SU-DHL-6 (cell line): ENCODE results near the gene GSTO1.

Experiments used
- H2AFZ ChIP-seq: fragments of 200-600 bp; sonication (generic); 2 replicates; pipeline ENCODE4 v1.6.1; 2014; ENCODE audit warnings: low read depth, mild to moderate bottlenecking, moderate library complexity, mixed read lengths, antibody characterized with exemption, low read length; ENCODE audit not compliant: severe bottlenecking
- H3F3A ChIP-seq: fragments of 200-600 bp; shearing (Covaris generic); 2 replicates; pipeline ENCODE4 v1.6.0; 2016; ENCODE audit warnings: antibody characterized with exemption, mild to moderate bottlenecking; ENCODE audit not compliant: insufficient read depth
- H3K27ac ChIP-seq: fragments of 200-600 bp; sonication (generic); 2 replicates; pipeline ENCODE4 v1.5.1; 2016; ENCODE audit warnings: low read depth, mild to moderate bottlenecking, low read length, moderate library complexity, mixed read lengths
- H3K27me3 ChIP-seq: fragments of 200-600 bp; sonication (generic), shearing (Covaris generic); 2 replicates; pipeline ENCODE4 v1.6.0; 2014; ENCODE audit warnings: mild to moderate bottlenecking, low read length
- H3K36me3 ChIP-seq: fragments of 200-600 bp; sonication (generic); 2 replicates; pipeline ENCODE4 v1.6.1; 2014; ENCODE audit warnings: mild to moderate bottlenecking, low read length, mixed read lengths
- H3K4me2 ChIP-seq: fragments of 300-600, 200-600 bp; shearing (Covaris generic), sonication (generic); 2 replicates; pipeline ENCODE4 v1.6.0; 2014; ENCODE audit warnings: low read length, low read depth, mild to moderate bottlenecking; ENCODE audit not compliant: poor library complexity, severe bottlenecking
- H3K4me3 ChIP-seq: fragments of 200-600 bp; sonication (generic); 2 replicates; pipeline ENCODE4 v1.5.1; 2014; ENCODE audit warnings: antibody characterized with exemption, low read length, mild to moderate bottlenecking, mixed read lengths; ENCODE audit not compliant: insufficient read depth, poor library complexity, severe bottlenecking
- H3K79me2 ChIP-seq: fragments of 200-600 bp; sonication (generic); 2 replicates; pipeline ENCODE4 v1.6.1; 2014; ENCODE audit warnings: mild to moderate bottlenecking, low read length, moderate library complexity; ENCODE audit not compliant: insufficient read depth
- H3K9ac ChIP-seq: fragments of 200-600 bp; sonication (generic); 2 replicates; pipeline ENCODE4 v1.7.0; 2014; ENCODE audit warnings: mild to moderate bottlenecking, low read length
- H3K9me2 ChIP-seq: fragments of 200-600 bp; sonication (generic); replicated peaks from 2 replicates; pipeline ENCODE4 v1.6.1; 2014; ENCODE audit warnings: low read length; ENCODE audit not compliant: insufficient read depth
- H3K9me3 ChIP-seq: fragments of 200-600 bp; sonication (generic); 2 replicates; pipeline ENCODE4 v1.6.1; 2014; ENCODE audit warnings: low read length, mixed read lengths; ENCODE audit not compliant: insufficient read depth
- H4K20me1 ChIP-seq: fragments of 200-600 bp; sonication (generic); 2 replicates; pipeline ENCODE4 v1.6.1; 2014; ENCODE audit warnings: low read depth, mild to moderate bottlenecking, antibody characterized with exemption, low read length, moderate library complexity, mixed read lengths
- CTCF ChIP-seq: fragments of 200-600 bp; sonication (generic); IDR thresholded peaks from one replicate; pipeline ENCODE4 v1.5.1; 2017; ENCODE audit warnings: antibody characterized with exemption, mild to moderate bottlenecking, low read length, moderate library complexity; ENCODE audit not compliant: insufficient read depth, poor library complexity, severe bottlenecking
- EZH2phosphoT487 ChIP-seq: fragments of 200-600 bp; sonication (generic), shearing (Covaris generic); conservative IDR thresholded peaks from 2 replicates; pipeline ENCODE4 v1.6.1; 2018; ENCODE audit warnings: mild to moderate bottlenecking, antibody characterized with exemption, low read length, moderate library complexity, mixed read lengths

GSTO1 gene

GRCh38 chr10:104277785-104278184 lies 23.1 kb downstream of the GSTO1 start:
- no peaks in the 10 kb centered on the region for H3K27me3 ChIP-seq
- TF ChIP-seq CTCF (no peak), EZH2phosphoT487 (no peak)
- no peaks in the 10 kb centered on the region for H3K36me3 ChIP-seq
- H2AFZ ChIP-seq: no peak overlapping the region
- no peak overlapping the region for H3K9ac ChIP-seq
- H3K79me2 ChIP-seq: no peaks in the 10 kb centered on the region
- H3K9me3 ChIP-seq: no peaks in the 10 kb centered on the region
- no peaks in the 10 kb centered on the region for H4K20me1 ChIP-seq
- no peak overlapping the region for H3K4me3 ChIP-seq
- no peak overlapping the region for H3K4me2 ChIP-seq
- H3K9me2 ChIP-seq: no peaks in the 10 kb centered on the region
- no peaks in the 10 kb centered on the region for H3F3A ChIP-seq
- no peak overlapping the region for H3K27ac ChIP-seq

- Histone ChIP-seq H3K36me3 (no peaks in the 10 kb centered on the region), H3K9me2 (no peaks in the 10 kb centered on the region), H4K20me1 (no peaks in the 10 kb centered on the region), H3K4me3 (no peak overlapping the region), H3K27me3 (no peaks in the 10 kb centered on the region), H3K9me3 (no peaks in the 10 kb centered on the region), H3F3A (no peaks in the 10 kb centered on the region), H3K27ac (no peak overlapping the region), H3K9ac (no peak overlapping the region), H3K4me2 (no peak overlapping the region), H3K79me2 (no peaks in the 10 kb centered on the region), H2AFZ (no peak overlapping the region)
- TF ChIP-seq EZH2phosphoT487: no peak
- no peak for TF ChIP-seq CTCF
These were observed 25.0 kb downstream of the GSTO1 start for GRCh38 chr10:104279550-104280259.

- H3F3A ChIP-seq: no peaks in the 10 kb centered on the region
- H2AFZ ChIP-seq: no peak overlapping the region
- no peaks in the 10 kb centered on the region for H3K9me3 ChIP-seq
- H3K9me2 ChIP-seq: no peaks in the 10 kb centered on the region
- H3K36me3 ChIP-seq: no peaks in the 10 kb centered on the region
- TF ChIP-seq EZH2phosphoT487: no peak
- TF ChIP-seq CTCF: no peak
- no peaks in the 10 kb centered on the region for H3K79me2 ChIP-seq
- H3K27me3 ChIP-seq: no peaks in the 10 kb centered on the region
- H3K4me2 ChIP-seq: no peak overlapping the region
- no peaks in the 10 kb centered on the region for H4K20me1 ChIP-seq
- no peak overlapping the region for H3K9ac ChIP-seq
- H3K4me3 ChIP-seq: no peak overlapping the region
- no peak overlapping the region for H3K27ac ChIP-seq
These were observed 27.0 kb downstream of the GSTO1 start for GRCh38 chr10:104281694-104282093.
